HUDEP-2 (cell line): ENCODE data around the gene RABGGTA.
A peak's percentile ranks its signal among the peaks of the same experiment; 100 is the strongest.

Experiments
- DNase-seq, 76 experiments: peaks; one replicate each; lab custom pipeline; 2025; ENCODE audit not compliant: unreplicated experiment in 76 of 76; lab: John Stamatoyannopoulos, UW

The RABGGTA gene

DNA sequence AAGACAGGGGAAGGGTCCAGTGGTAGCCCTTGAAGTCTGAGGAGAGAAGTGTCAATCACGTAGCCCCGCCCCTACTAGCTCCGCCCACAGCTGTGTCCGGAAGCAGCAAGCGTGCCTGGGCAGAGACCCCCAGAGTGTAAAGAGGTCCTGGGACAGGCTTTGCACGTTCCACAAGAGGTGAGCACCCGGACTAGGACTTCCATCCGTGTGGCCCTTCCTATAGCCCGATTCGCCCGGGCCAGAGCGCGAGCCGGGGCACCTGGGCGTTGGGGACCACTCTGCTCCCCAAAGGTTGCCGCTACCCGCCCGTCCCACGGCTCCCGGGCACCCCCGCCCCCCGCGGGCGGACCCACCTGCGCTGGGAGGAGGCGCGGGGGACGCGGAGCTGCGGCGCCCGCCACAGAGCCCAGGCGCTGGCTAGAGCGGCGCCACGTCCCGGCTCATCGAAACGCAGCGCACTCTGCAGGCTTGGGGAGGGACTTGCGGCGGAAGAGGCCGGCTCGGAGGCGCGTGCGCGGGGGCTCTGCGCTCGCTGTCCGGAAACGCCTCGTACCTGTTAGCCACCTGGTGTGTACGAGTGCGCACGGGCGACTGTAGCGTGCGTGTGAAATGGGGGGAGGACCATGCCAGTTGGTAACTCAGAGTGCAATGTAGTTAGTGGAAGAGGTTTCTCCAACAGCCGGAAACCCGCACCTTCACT is at the start of gene RABGGTA:
Gene RABGGTA (minus strand): TSS at position 464 of the 700 bp plus-strand sequence. CDS start 482 bp downstream, outside the sequence.
- peak in 72 of 76 experiments; percentile 28 to 87 (median 72) for DNase-seq

- DNase-seq = peak in 1 of 76 experiments; percentile 2
Observed at GRCh38 chr14:24317141-24317928, 45.9 kb upstream of the RABGGTA start.

- DNase-seq = peak in 1 of 76 experiments; percentile 10
Observed at GRCh38 chr14:24316597-24316950, 45.2 kb upstream of the RABGGTA start.

GRCh38 chr14:24315807-24316596 is 44.6 kb upstream of the RABGGTA start:
- DNase-seq = peak in 10 of 76 experiments; percentile 4 to 65 (median 36)

GRCh38 chr14:24315243-24315806 is 43.9 kb upstream of the RABGGTA start:
- DNase-seq = no peak

- no peak for DNase-seq
Observed at GRCh38 chr14:24314377-24315193, 43.2 kb upstream of the RABGGTA start.

GRCh38 chr14:24313913-24314312 is 42.5 kb upstream of the RABGGTA start:
- DNase-seq = no peak

- no peak for DNase-seq
Observed at GRCh38 chr14:24312736-24313507, 41.5 kb upstream of the RABGGTA start.

DNA sequence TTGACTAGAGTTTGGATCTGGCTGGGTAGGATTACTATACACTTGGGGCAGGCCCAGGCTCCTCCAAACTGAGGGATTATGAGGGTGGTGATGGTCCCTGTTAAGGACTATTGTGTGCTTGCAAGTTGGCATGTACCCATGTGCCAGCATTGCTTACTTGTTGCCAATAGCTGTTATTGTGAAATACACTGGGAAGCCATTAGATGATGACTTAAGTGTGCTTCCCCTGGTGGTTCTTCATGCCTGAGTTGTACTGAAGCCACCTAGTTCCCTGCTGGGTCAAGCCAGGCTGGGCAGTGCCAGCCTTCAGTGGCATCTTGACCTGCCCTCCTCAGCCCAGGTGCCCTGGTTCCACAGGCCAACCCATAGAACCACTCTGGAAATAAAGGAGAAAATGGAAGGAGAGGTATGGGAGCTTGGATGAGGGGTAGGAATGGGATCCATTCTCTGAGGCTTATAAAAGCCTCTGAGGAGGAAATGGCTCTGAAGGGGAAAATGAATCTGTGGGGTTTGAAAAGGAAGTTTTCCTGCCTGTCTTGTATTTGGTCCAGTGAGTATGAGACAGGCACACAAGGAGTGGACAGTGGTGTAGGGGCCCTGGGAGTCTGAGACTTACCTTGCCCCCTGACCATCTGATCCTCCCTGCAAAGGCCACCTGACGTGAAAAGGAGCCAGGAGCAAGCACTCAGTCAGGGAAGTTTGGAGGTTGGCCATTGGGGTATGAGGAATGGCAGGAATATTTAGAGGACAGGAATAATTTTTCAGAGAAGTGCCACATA is 40.6 kb upstream of the RABGGTA start:
- no peak for DNase-seq

GRCh38 chr14:24310646-24311604 is 39.5 kb upstream of the RABGGTA start, which contains the start of gene LTB4R:
Gene LTB4R (plus strand): TSS chr14:24311502. CDS start chr14:24315652, 4,150 bp downstream.
- DNase-seq = peak in 69 of 76 experiments; percentile 27 to 85 (median 70)

- DNase-seq = peak in 65 of 76 experiments; percentile 13 to 82 (median 63)
Observed at GRCh38 chr14:24310265-24310645, 38.9 kb upstream of the RABGGTA start.

- no peak for DNase-seq
Observed at GRCh38 chr14:24309538-24310264, 38.3 kb upstream of the RABGGTA start, which contains the start of gene LTB4R2. Gene LTB4R2 (plus strand): TSS chr14:24310140. CDS start chr14:24310665, 525 bp downstream.

DNA sequence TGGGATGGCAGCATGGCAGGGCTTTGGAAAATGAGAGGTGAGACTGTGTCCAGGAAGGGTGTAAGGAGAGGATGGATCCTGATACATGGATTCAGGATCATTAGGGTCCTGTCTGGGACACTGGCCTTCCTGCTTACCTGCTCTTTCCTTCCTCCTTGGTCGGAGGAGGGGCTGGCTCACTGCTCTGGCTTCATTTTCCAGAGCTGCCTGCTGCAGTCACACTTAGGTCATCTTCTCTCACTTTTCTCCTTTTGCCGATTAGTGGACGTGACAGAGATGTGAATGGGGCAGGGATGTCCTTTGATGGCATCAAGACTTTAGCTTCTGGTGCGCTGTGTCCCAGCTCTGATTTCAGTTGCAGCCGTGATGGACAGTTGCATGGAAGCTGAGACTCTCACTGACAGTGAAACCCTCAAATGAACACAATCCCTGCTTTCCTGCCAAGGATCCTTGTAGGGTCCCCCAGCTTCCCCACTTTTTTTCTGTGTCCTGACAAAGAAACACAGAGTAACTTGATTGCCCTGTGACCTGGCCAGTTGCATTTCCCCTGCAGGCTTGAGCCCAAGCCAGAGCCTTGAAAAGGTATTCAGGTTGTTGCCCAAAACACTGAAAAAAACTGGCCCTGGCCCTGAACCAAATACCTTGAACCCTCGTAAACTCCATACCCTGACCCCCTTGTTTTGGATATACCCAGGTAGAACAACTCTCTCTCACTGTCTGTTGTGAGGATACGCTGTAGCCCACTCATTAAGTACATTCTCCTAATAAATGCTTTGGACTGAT is 37.1 kb upstream of the RABGGTA start:
- DNase-seq = no peak

- peak in 47 of 76 experiments; percentile 5 to 62 (median 33) for DNase-seq
Observed at GRCh38 chr14:24307575-24308341, 36.4 kb upstream of the RABGGTA start, which contains the start of gene CIDEB. Gene CIDEB (minus strand): TSS chr14:24307977. CDS start chr14:24307858, 119 bp downstream.

DNA sequence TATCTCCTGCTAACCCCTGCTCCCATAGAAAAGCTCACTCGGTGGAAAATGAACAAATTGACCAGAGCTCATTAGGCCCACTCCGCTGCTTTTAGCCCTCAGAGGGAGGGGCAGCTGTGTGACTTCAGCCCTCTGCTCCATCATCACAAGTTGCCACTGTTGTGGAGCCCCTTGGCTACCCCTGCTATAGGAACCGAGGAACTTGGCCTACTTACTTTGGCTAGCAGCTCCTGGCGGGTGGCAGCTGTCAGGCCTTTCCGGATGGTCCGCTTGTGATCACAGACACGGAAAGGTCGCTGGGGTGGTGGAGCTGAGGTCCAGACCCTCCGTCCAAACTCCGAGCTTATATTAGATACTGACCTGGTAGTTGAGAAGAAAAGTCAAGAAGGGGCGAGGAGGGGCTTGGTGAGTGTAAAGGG is 35.8 kb upstream of the RABGGTA start:
- DNase-seq = no peak
